ENCODE data around the gene SPATA31D4. TPM values are rescaled to one million over a fixed set of nuclear protein-coding genes. Genes with fewer than 3 reads are reported as not detected.

The SPATA31D4 gene
- total and polyA plus RNA-seq, 10 of the 15 experiments (the other 5 are each of a cell fraction or from before 2014, with no cell fraction given), result not detected

DNA sequence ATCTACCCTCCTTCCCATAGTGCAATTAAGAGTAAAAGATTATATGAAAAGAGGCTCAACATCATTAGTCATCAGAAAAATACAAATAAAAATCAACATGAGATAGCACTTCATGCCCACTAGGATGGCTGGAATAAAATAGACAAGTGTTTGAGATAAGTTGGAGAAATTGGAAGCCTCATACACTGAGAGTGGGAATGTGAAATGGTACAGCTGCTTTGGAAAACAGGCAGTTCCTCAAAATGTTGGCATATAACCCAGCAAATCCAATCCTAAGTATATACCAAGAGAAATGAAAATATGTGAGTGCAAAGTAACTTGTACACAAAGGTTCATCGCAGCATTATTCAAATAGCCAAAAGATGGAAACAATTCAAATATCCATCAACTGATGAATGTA lies 24.9 kb downstream of the SPATA31D4 start:
- WGBS (ENCODE audit: insufficient coverage, insufficient replicate concordance, low lambda C conversion rate, missing lambda C conversion rate), result 44% methylated on average over 1 of the region's 1 CpG
- Histone ChIP-seq H3K9ac (ENCODE audit: control insufficient read depth, insufficient read depth, low read length) (no peak overlapping the region), H3K79me2 (ENCODE audit: control insufficient read depth, insufficient read depth, low read length) (no peaks in the 10 kb centered on the region), H4K20me1 (ENCODE audit: control insufficient read depth, insufficient read depth) (no peaks in the 10 kb centered on the region), H3K36me3 (ENCODE audit: control insufficient read depth in 2 of 2, insufficient read depth in 2 of 2, low read length in 1 of 2) (no peaks in the 10 kb centered on the region), H3K4me2 (ENCODE audit: control insufficient read depth, insufficient read depth) (no peak overlapping the region), H2AFZ (ENCODE audit: control insufficient read depth, low read depth, low read length) (no peak overlapping the region), H3K9me3 (replicated peaks; ENCODE audit: control insufficient read depth, insufficient read depth, low read length) (no peaks in the 10 kb centered on the region; the same call in 2 of the 3 replicates), H3K4me1 (ENCODE audit: control insufficient read depth, insufficient read depth, low read length) (no peaks in the 10 kb centered on the region), H3K27me3 (replicated peaks in 1 of 2; ENCODE audit: control insufficient read depth in 2 of 2, insufficient read depth in 2 of 2, low read length in 1 of 2) (no peaks in the 10 kb centered on the region), H3K4me3 (no peak overlapping the region), H3K27ac (ENCODE audit: control insufficient read depth, insufficient read depth) (no peak overlapping the region)
- POLR2A ChIA-PET, result no interaction called here
- RAD21 ChIA-PET (ENCODE audit: unreplicated experiment), result no interaction called here
- in situ Hi-C loops (cut with MboI), result loop anchor here (25.0 kb wide), 1 partner anchor 109 kb away; no protein-coding TSS in a partner anchor
- DNase-seq (ENCODE audit: low read depth, low spot score) (no peak), ATAC-seq (no peak), FAIRE-seq (no peak)
- CTCF ChIA-PET, result no interaction called here
- intact Hi-C loops (cut with micrococcal nuclease; ENCODE audit: unreplicated experiment), result no loop called here
- BruUV-seq (replicated peaks), result no TSS peak
- SMC1A ChIA-PET (ENCODE audit: uncharacterized antibody, unreplicated experiment), result no interaction called here
- no peak for TF ChIP-seq CBX5 (IDR thresholded peaks at IDR 0.05; ENCODE audit: low read depth)
- TF ChIP-seq MTA2 (IDR thresholded peaks at IDR 0.05; ENCODE audit: low read depth), result no peak
- no peak for TF ChIP-seq HDGF (IDR thresholded peaks at IDR 0.05)
- TF ChIP-seq, protein P1, sequence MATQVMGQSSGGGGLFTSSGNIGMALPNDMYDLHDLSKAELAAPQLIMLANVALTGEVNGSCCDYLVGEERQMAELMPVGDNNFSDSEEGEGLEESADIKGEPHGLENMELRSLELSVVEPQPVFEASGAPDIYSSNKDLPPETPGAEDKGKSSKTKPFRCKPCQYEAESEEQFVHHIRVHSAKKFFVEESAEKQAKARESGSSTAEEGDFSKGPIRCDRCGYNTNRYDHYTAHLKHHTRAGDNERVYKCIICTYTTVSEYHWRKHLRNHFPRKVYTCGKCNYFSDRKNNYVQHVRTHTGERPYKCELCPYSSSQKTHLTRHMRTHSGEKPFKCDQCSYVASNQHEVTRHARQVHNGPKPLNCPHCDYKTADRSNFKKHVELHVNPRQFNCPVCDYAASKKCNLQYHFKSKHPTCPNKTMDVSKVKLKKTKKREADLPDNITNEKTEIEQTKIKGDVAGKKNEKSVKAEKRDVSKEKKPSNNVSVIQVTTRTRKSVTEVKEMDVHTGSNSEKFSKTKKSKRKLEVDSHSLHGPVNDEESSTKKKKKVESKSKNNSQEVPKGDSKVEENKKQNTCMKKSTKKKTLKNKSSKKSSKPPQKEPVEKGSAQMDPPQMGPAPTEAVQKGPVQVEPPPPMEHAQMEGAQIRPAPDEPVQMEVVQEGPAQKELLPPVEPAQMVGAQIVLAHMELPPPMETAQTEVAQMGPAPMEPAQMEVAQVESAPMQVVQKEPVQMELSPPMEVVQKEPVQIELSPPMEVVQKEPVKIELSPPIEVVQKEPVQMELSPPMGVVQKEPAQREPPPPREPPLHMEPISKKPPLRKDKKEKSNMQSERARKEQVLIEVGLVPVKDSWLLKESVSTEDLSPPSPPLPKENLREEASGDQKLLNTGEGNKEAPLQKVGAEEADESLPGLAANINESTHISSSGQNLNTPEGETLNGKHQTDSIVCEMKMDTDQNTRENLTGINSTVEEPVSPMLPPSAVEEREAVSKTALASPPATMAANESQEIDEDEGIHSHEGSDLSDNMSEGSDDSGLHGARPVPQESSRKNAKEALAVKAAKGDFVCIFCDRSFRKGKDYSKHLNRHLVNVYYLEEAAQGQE (IDR thresholded peaks at IDR 0.05; ENCODE audit: low read depth, low read length), result no peak
- no peak for TF ChIP-seq ZNF384 (IDR thresholded peaks at IDR 0.05; ENCODE audit: borderline replicate concordance, low read depth, low read length)
- TF ChIP-seq, protein P2, sequence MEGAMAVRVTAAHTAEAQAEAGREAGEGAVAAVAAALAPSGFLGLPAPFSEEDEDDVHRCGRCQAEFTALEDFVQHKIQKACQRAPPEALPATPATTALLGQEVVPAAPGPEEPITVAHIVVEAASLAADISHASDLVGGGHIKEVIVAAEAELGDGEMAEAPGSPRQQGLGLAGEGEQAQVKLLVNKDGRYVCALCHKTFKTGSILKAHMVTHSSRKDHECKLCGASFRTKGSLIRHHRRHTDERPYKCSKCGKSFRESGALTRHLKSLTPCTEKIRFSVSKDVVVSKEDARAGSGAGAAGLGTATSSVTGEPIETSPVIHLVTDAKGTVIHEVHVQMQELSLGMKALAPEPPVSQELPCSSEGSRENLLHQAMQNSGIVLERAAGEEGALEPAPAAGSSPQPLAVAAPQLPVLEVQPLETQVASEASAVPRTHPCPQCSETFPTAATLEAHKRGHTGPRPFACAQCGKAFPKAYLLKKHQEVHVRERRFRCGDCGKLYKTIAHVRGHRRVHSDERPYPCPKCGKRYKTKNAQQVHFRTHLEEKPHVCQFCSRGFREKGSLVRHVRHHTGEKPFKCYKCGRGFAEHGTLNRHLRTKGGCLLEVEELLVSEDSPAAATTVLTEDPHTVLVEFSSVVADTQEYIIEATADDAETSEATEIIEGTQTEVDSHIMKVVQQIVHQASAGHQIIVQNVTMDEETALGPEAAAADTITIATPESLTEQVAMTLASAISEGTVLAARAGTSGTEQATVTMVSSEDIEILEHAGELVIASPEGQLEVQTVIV (IDR thresholded peaks at IDR 0.05; ENCODE audit: borderline replicate concordance, partially characterized antibody), result no peak
- TF ChIP-seq, protein P3, sequence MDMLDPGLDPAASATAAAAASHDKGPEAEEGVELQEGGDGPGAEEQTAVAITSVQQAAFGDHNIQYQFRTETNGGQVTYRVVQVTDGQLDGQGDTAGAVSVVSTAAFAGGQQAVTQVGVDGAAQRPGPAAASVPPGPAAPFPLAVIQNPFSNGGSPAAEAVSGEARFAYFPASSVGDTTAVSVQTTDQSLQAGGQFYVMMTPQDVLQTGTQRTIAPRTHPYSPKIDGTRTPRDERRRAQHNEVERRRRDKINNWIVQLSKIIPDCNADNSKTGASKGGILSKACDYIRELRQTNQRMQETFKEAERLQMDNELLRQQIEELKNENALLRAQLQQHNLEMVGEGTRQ (IDR thresholded peaks at IDR 0.05; ENCODE audit: borderline replicate concordance, low read depth, low read length), result no peak
- no peak for TF ChIP-seq NFYB (IDR thresholded peaks at IDR 0.05; ENCODE audit: insufficient read depth, low read depth, low read length)
- no peak for TF ChIP-seq SMARCA5 (IDR thresholded peaks at IDR 0.05)
- TF ChIP-seq ZNF622 (IDR thresholded peaks at IDR 0.05), result no peak
- TF ChIP-seq SMC3 (IDR thresholded peaks at IDR 0.05; ENCODE audit: borderline replicate concordance, low read length), result no peak
- TF ChIP-seq PML (IDR thresholded peaks at IDR 0.05; ENCODE audit: low read length), result no peak
- no peak for TF ChIP-seq IKZF2 (IDR thresholded peaks at IDR 0.05)
- TF ChIP-seq, protein P4, sequence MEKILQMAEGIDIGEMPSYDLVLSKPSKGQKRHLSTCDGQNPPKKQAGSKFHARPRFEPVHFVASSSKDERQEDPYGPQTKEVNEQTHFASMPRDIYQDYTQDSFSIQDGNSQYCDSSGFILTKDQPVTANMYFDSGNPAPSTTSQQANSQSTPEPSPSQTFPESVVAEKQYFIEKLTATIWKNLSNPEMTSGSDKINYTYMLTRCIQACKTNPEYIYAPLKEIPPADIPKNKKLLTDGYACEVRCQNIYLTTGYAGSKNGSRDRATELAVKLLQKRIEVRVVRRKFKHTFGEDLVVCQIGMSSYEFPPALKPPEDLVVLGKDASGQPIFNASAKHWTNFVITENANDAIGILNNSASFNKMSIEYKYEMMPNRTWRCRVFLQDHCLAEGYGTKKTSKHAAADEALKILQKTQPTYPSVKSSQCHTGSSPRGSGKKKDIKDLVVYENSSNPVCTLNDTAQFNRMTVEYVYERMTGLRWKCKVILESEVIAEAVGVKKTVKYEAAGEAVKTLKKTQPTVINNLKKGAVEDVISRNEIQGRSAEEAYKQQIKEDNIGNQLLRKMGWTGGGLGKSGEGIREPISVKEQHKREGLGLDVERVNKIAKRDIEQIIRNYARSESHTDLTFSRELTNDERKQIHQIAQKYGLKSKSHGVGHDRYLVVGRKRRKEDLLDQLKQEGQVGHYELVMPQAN (conservative IDR thresholded peaks at IDR 0.05), result no peak
- TF ChIP-seq HCFC1 (IDR thresholded peaks at IDR 0.05; ENCODE audit: low read length), result no peak
- no peak for TF ChIP-seq TAF1 (IDR thresholded peaks at IDR 0.05; ENCODE audit: borderline replicate concordance, low read depth, low read length)
- no peak for TF ChIP-seq TCF12 (IDR thresholded peaks at IDR 0.05; ENCODE audit: low read depth, low read length)
- no peak for TF ChIP-seq RFX5 (IDR thresholded peaks at IDR 0.05; ENCODE audit: low read depth, low read length)
